Amygdala (tissue), 56 donors: ENCODE data around the gene APLF.
"Not testable (repeated sequence)": the region's sequence is repeated elsewhere in the genome, so short reads cannot be mapped to it uniquely, and the experiment has no call there.

Source experiments
- DNase-seq, 56 donors: peaks; one replicate each; lab custom pipeline; 2025; lab: John Stamatoyannopoulos, UW

Gene APLF

GRCh38 chr2:68568116-68568515, 100.7 kb downstream of the APLF start:
- DNase-seq, result no peak

- DNase-seq, result no peak
Observed at GRCh38 chr2:68569604-68570003, 102.2 kb downstream of the APLF start.

- not testable (repeated sequence) for DNase-seq
Observed at GRCh38 chr2:68570434-68570833, 103.0 kb downstream of the APLF start.

GRCh38 chr2:68574202-68574791, 106.9 kb downstream of the APLF start:
- DNase-seq, result no peak

- DNase-seq, result no peak
Observed at GRCh38 chr2:68577183-68577582, 109.8 kb downstream of the APLF start.

GRCh38 chr2:68579689-68580088, 112.3 kb downstream of the APLF start:
- no peak for DNase-seq

GRCh38 chr2:68588589-68588988, 121.2 kb downstream of the APLF start:
- DNase-seq, result no peak

GRCh38 chr2:68589963-68590362, 122.6 kb downstream of the APLF start:
- DNase-seq, result no peak

GRCh38 chr2:68590702-68591101, 123.3 kb downstream of the APLF start:
- no peak for DNase-seq

GRCh38 chr2:68591225-68591624, 123.8 kb downstream of the APLF start:
- DNase-seq, result no peak

GRCh38 chr2:68594041-68594440, 126.7 kb downstream of the APLF start:
- DNase-seq, result no peak

GRCh38 chr2:68594674-68595492, 127.5 kb downstream of the APLF start:
- DNase-seq, result peak in 6 of 56 donors; percentile 1 to 5 (median 2)

- DNase-seq, result not testable (repeated sequence)
Observed at GRCh38 chr2:68595493-68595785, 128.1 kb downstream of the APLF start.

- not testable (repeated sequence) for DNase-seq
Observed at GRCh38 chr2:68600495-68600894, 133.1 kb downstream of the APLF start.

GRCh38 chr2:68603059-68603458, 135.7 kb downstream of the APLF start:
- no peak for DNase-seq

- no peak for DNase-seq
Observed at GRCh38 chr2:68604077-68604476, 136.7 kb downstream of the APLF start.

GRCh38 chr2:68605939-68606338, 138.6 kb downstream of the APLF start:
- DNase-seq, result no peak

- no peak for DNase-seq
Observed at GRCh38 chr2:68606759-68607158, 139.4 kb downstream of the APLF start.

- no peak for DNase-seq
Observed at GRCh38 chr2:68607837-68608236, 140.5 kb downstream of the APLF start.

GRCh38 chr2:68612765-68613519, 145.6 kb downstream of the APLF start:
- no peak for DNase-seq

- no peak for DNase-seq
Observed at GRCh38 chr2:68620772-68621171, 153.4 kb downstream of the APLF start.

- DNase-seq, result no peak
Observed at GRCh38 chr2:68623820-68624219, 156.4 kb downstream of the APLF start.
